Neuron (in vitro differentiated cells): ENCODE measurements around the gene ARHGEF26.
"Not testable (repeated sequence)": the region's sequence is repeated elsewhere in the genome, so short reads cannot be mapped to it uniquely, and the experiment has no call there.

Source experiments
- H2AFZ ChIP-seq: one replicate; pipeline ENCODE4 v1.6.1; 2013; ENCODE audit warnings: low read depth, mild to moderate bottlenecking, inconsistent platforms, low read length, moderate library complexity
- H3K27me3 ChIP-seq: one replicate; pipeline ENCODE4 v1.6.1; 2013; ENCODE audit warnings: low read length; ENCODE audit not compliant: insufficient read depth
- H3K36me3 ChIP-seq: one replicate; pipeline ENCODE4 v1.6.1; 2013; ENCODE audit warnings: low read length; ENCODE audit not compliant: insufficient read depth
- H3K4me1 ChIP-seq: one replicate; pipeline ENCODE4 v1.6.1; 2013; ENCODE audit warnings: low read length; ENCODE audit not compliant: insufficient read depth
- H3K4me3 ChIP-seq: 2 replicates; pipeline ENCODE4 v1.5.1; 2013; ENCODE audit warnings: mild to moderate bottlenecking, low read length, moderate library complexity
- H3K9me3 ChIP-seq: one replicate; pipeline ENCODE4 v1.6.1; 2013; ENCODE audit warnings: low read length

Gene ARHGEF26, protein sequence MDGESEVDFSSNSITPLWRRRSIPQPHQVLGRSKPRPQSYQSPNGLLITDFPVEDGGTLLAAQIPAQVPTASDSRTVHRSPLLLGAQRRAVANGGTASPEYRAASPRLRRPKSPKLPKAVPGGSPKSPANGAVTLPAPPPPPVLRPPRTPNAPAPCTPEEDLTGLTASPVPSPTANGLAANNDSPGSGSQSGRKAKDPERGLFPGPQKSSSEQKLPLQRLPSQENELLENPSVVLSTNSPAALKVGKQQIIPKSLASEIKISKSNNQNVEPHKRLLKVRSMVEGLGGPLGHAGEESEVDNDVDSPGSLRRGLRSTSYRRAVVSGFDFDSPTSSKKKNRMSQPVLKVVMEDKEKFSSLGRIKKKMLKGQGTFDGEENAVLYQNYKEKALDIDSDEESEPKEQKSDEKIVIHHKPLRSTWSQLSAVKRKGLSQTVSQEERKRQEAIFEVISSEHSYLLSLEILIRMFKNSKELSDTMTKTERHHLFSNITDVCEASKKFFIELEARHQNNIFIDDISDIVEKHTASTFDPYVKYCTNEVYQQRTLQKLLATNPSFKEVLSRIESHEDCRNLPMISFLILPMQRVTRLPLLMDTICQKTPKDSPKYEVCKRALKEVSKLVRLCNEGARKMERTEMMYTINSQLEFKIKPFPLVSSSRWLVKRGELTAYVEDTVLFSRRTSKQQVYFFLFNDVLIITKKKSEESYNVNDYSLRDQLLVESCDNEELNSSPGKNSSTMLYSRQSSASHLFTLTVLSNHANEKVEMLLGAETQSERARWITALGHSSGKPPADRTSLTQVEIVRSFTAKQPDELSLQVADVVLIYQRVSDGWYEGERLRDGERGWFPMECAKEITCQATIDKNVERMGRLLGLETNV

DNA sequence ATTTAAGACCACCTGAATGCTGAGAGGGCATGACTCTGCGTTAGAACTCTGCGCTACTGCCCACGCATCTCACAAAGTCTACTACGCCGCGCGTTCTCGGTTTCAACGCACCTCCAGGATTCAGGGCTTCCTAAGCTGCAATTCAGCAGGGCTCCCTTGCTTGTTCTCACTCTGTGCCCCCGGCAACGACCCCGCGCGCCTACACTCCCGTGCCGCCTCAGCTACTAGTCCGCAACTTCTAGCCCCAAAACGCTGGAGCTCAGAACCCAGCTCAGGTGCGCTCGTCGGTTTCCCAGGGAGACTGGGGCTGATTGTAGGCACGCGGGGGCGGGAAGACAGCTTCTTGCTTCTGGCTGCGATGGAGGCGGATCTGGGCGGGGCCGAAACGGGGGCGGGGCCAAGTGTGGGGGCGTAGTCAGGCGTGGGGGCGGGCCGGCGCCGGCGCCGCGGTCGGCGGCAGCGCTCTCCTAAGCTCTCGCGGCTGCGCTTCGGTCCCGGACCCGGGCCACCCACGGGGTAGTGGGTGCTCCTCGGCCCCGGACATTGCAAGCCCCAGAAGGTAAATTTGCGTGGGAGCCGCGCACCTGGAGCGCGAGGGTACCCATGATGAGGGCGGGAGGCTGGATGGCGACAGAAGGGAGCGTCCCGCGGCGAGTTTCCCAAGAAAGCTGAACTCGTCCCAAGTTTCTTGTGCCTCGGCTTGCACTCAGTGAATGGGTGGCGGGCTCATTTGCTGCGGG, at the start of gene ARHGEF26:
Gene ARHGEF26 (plus strand): TSS at position 430 of the 740 bp plus-strand sequence. CDS start 603 bp downstream, outside the sequence.
- Histone ChIP-seq H3K4me1 (peaks cover 38% of the 10 kb centered on the region), H3K9me3 (no peaks in the 10 kb centered on the region), H3K27me3 (no peaks in the 10 kb centered on the region), H2AFZ (peak within 1 kb of the TSS; percentile 65), H3K4me3 (peak within 1 kb of the TSS; percentile 76), H3K36me3 (no peaks in the 10 kb centered on the region)

DNA sequence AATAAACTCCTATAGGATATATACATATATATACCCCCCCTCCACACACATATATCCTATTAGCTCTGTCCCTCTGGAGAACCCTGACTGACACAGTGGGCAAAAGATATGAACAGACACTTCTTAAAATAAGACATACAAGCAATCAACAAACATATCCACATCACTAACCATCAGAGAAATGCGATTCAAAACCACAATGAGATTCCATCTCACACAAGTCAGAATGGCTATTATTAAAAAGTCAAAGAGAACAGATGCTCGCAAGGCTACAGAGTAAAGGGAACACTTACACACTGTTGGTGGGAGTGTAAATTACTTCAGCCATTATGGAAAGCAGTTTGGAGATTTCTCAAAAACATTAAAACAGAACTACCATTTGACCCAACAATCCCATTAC, 46.2 kb upstream of the ARHGEF26 start:
- no peaks in the 10 kb centered on the region for H3K4me1 ChIP-seq
- no peaks in the 10 kb centered on the region for H3K9me3 ChIP-seq
- no peaks in the 10 kb centered on the region for H3K27me3 ChIP-seq
- no peaks in the 10 kb centered on the region for H3K36me3 ChIP-seq
- H3K4me3 ChIP-seq = no peak overlapping the region
- no peak overlapping the region for H2AFZ ChIP-seq

DNA sequence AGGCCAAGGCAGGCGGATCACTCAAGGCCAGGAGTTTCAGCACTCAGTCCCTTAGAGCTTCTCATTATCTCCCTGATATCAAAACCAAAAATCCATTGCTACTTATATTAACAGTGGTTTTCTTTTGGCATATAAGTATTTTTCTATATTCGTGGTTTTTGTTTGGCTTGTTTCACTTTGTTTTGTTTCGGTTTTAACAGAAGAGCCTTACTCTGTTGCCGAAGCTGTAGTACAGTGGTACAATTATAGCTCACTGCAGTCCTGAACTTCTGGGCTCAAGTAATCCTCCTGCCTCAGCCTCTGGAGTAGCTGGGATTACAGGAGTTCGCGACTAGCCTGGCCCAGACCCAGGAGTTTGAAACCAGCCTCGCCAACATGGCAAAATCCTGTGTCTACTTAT, 42.5 kb upstream of the ARHGEF26 start:
- Histone ChIP-seq H2AFZ (no peak overlapping the region), H3K4me3 (no peak overlapping the region), H3K36me3 (no peaks in the 10 kb centered on the region), H3K9me3 (no peaks in the 10 kb centered on the region), H3K27me3 (no peaks in the 10 kb centered on the region), H3K4me1 (no peaks in the 10 kb centered on the region)

DNA sequence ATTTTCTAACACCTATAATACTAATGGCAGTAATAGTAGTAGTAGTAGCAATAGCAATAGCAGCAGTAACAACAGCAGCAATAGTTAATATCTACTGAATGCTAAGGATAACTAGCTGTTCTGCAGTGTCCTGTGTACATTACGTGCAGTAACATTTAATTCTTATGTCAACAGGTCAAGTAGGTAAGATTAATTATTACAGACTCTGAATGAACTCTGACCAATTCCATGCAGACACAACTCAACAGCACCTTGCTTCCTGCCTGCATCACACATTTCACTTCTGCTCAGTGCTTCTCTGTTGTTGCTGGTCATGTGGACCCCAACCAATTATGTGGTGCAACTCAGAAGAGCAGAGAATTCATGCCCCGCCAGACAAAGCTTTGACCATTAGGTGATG, 39.9 kb upstream of the ARHGEF26 start:
- no peak overlapping the region for H3K4me3 ChIP-seq
- no peaks in the 10 kb centered on the region for H3K9me3 ChIP-seq
- no peaks in the 10 kb centered on the region for H3K36me3 ChIP-seq
- no peaks in the 10 kb centered on the region for H3K27me3 ChIP-seq
- H2AFZ ChIP-seq = no peak overlapping the region
- no peaks in the 10 kb centered on the region for H3K4me1 ChIP-seq

DNA sequence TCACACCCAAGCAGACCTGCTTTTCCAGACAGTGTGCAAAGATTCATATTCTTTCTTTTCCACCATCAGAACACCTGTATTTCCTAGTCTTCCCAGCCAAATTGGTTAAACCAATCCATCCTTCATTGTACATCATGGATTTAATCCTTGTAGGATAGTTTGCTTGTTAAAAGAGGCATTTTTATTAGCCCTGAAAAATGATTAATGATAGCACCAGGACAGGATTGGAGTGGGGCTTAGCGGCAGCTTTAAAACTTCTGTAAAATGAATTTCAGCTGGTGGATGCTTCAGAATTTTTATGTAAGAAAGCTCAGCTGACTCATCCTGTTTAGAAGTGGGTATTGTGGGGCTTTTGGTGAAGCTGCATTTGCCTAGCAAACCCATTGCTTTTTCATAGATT, 36.1 kb upstream of the ARHGEF26 start:
- no peaks in the 10 kb centered on the region for H3K27me3 ChIP-seq

DNA sequence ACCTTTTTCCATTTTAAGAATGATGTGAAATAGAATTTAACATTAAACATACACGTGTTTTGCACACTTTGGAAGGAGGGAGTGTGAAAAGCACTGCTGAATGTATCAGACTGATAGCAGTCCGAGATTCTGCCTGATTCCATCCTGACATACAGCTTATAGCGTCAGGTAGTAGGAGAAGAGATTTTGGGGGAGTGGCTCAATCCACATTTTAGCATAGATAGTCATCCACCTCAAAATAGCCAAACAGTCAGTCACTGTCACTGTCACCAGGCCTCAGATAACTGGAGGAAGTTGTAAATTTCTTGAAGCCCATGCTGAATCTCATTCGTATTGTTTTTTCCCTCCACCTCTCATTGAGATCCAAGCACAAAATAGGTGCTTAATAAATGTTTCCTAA, 35.4 kb upstream of the ARHGEF26 start:
- no peaks in the 10 kb centered on the region for H3K36me3 ChIP-seq
- H3K4me3 ChIP-seq = no peak overlapping the region
- H2AFZ ChIP-seq = no peak overlapping the region
- H3K27me3 ChIP-seq = no peaks in the 10 kb centered on the region
- H3K4me1 ChIP-seq = no peaks in the 10 kb centered on the region
- H3K9me3 ChIP-seq = no peaks in the 10 kb centered on the region

More for the DNA sequence above, 36.1 kb upstream of the ARHGEF26 start:
- Histone ChIP-seq H3K36me3 (no peaks in the 10 kb centered on the region), H2AFZ (no peak overlapping the region), H3K4me3 (no peak overlapping the region), H3K4me1 (no peaks in the 10 kb centered on the region), H3K9me3 (no peaks in the 10 kb centered on the region)

DNA sequence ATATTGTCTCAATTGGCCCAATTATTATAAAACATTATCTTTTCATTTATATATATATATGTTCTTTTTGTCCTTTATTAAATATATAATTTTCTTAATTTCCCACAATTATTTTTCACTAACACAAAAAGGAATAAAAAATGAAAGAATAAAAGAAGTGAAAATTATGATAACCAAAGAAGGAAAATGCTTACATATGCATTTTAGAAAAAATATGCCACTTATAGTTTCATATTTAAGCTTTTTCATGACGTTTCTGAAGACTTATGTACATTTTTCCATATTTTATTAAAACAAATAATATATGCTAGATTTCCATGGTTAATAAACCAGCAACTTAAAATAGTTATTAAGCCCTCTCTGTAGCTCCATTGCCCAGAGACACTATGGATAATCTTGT, 34.9 kb upstream of the ARHGEF26 start:
- no peaks in the 10 kb centered on the region for H3K9me3 ChIP-seq
- no peaks in the 10 kb centered on the region for H3K36me3 ChIP-seq
- H2AFZ ChIP-seq = no peak overlapping the region
- no peaks in the 10 kb centered on the region for H3K4me1 ChIP-seq
- H3K4me3 ChIP-seq = no peak overlapping the region
- H3K27me3 ChIP-seq = no peaks in the 10 kb centered on the region

DNA sequence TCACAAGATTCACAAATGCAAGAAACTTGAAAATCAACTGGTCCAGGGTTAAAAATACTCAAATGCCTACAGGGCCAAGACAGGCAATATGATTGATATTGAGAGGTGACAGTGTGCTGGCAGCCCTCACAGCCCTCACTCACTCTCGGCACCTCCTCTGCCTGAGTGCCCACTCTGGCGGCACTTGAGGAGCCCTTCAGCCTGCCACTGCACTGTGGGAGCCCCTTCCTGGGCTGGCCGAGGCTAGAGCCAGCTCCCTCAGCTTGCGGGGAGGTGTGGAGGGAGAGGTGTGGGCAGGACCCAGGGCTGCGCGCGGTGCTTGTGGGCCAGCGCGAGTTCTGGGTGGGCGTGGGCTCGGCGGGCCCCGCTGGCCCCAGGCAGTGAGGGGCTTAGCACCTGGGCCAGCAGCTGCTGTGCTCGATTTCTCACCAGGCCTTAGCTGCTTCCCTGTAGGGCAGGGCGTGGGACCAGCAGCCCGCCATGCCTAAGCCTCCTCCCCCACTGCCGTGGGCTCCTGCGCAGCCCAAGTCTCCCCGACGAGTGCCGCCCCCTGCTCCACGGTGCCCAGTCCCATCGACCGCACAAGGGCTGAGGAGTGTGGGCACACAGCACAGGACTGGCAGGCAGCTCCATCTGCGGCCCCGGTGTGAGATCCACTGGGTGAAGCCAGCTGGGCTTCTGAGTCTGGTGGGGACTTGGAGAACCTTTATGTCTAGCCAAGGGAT, 33.3 kb upstream of the ARHGEF26 start:
- not testable (repeated sequence) for H3K4me1 ChIP-seq, H2AFZ ChIP-seq, H3K9me3 ChIP-seq, H3K27me3 ChIP-seq, H3K4me3 ChIP-seq, H3K36me3 ChIP-seq

DNA sequence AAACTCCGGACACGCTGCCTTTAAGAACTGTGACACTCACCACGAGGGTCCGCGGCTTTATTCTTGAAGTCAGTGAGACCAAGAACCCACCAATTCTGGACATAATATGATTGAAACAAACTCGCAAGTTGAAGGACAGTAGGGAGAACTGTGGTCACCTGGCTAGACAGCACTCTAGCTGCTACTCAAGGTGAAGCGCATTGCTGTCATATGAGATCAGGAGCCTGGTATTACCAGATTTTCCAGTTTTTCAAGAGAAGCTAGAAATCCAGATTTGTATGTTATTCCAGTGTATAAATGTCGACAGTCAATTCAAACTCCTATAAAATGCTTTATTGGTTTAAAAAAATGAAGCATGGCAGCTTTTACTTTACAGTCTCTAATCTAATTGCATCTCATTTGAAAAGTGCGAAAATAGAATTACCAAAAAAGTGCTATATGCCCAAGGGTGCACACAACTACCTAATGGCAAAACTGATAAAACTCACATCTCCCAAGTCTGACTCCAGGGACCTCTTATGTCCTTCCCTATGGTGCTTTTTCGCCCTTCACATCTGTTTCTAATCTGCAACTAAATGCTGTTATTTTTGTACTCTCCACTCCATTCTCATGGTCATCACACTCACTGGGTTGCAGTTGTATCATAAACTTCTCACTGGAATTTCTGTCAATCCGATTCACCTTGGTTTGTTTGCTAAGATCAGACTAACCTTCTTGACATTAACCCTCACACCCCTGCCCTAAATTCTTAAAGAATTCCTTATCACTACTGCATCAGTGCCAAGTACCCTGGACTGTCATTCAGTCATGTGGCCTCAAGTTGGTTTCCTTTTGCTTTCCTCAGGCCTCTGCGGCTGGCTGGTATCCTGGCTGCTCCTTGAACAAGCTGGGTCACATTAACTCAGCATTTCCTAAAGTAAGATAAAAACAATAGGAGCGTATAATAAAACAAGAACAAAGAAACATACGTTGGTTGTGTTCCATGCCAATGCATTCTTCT, 31.5 kb upstream of the ARHGEF26 start:
- no peaks in the 10 kb centered on the region for H3K9me3 ChIP-seq
- no peak overlapping the region for H3K4me3 ChIP-seq
- H3K27me3 ChIP-seq = no peaks in the 10 kb centered on the region
- no peaks in the 10 kb centered on the region for H3K4me1 ChIP-seq
- no peak overlapping the region for H2AFZ ChIP-seq
- H3K36me3 ChIP-seq = no peaks in the 10 kb centered on the region

DNA sequence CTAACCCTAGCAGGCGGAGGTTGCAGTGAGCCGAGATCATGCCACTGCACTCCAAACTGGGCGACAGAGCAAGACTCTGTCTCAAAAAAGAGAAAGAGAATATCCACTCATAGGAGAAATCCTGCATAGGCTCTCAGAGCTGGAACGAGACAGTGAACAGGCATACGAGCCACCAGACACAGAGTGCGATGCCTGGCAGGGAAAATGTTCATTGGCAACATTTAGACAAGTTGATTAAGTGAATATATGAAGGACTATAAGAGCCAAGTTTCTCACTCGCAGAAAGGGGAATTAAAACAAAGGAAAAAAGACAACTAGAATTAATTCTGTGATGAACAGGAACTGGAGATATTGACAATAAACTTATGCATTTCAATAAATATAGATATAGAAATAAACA, 27.1 kb upstream of the ARHGEF26 start:
- no peaks in the 10 kb centered on the region for H3K27me3 ChIP-seq
- H2AFZ ChIP-seq = no peak overlapping the region
- no peaks in the 10 kb centered on the region for H3K9me3 ChIP-seq
- no peaks in the 10 kb centered on the region for H3K36me3 ChIP-seq
- H3K4me3 ChIP-seq = no peak overlapping the region
- no peaks in the 10 kb centered on the region for H3K4me1 ChIP-seq

DNA sequence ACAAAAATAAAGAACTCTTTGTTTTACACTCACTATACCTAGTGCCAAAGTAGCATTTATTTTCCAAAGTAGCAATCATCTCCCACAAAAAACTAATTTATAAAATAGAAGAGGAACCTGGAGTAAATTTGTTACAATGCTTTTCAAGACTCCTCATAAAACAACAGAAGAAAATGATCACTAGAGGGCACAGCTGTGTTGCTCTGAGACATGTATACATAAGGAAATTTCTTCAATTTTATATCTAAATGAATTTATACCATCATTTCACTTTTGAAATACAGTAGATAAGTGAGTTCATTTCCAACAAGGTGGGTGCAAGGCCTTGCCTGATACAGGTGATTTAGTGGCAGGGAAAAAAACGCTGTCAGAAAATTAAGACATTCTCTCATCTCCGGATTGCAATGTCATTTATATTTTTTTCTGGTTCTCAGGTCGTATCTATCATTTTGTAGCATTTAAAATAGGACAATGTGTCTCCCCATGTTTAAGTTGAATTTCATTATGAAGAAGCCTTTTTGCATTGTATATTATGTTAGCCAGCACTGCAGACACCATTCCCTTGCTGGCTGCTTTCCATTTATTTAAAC, 25.3 kb upstream of the ARHGEF26 start:
- Histone ChIP-seq H3K36me3 (no peaks in the 10 kb centered on the region), H2AFZ (no peak overlapping the region), H3K27me3 (no peaks in the 10 kb centered on the region), H3K9me3 (no peaks in the 10 kb centered on the region), H3K4me3 (no peak overlapping the region), H3K4me1 (no peaks in the 10 kb centered on the region)
